Activated CD4-positive, alpha-beta T cell treated with anti-CD3 and anti-CD28 coated beads, Interleukin-2, amount 10 ng/mL, durations not matched to agents 24 days and 14 days (primary cell): Measurements from ENCODE around the gene KIAA0513. TPM values are rescaled to one million over a fixed set of nuclear protein-coding genes. Genes with fewer than 3 reads are reported as not detected.

Source experiments
- DNase-seq: peaks from one replicate; pipeline ENCODE4 v3.0.0; 2022
- H3K27ac Mint-ChIP-seq: one replicate; pipeline ENCODE4 v1.8.0; 2022; ENCODE audit warnings: mild to moderate bottlenecking, mixed read lengths
- H3K27me3 Mint-ChIP-seq: one replicate; pipeline ENCODE4 v1.8.0; 2022; ENCODE audit warnings: mixed read lengths
- H3K36me3 Mint-ChIP-seq: one replicate; pipeline ENCODE4 v1.8.0; 2022; ENCODE audit warnings: low read depth, mild to moderate bottlenecking, mixed read lengths
- H3K4me1 Mint-ChIP-seq: one replicate; pipeline ENCODE4 v1.8.0; 2021; ENCODE audit warnings: mixed read lengths
- H3K4me3 Mint-ChIP-seq: one replicate; pipeline ENCODE4 v1.8.0; 2022; ENCODE audit warnings: mild to moderate bottlenecking, moderate library complexity, mixed read lengths
- H3K9me3 Mint-ChIP-seq: one replicate; pipeline ENCODE4 v1.8.0; 2021; ENCODE audit warnings: mixed read lengths
- intact Hi-C: fragments of 100-400 bp; cut with micrococcal nuclease; formaldehyde crosslinking; loops from one replicate; pipeline ENCODE4 v1.15.1; 2023
- total RNA-seq: library from RNA; stranded (reverse); gene quantifications from 2 replicates; pipeline ENCODE4 v1.2.3, GENCODE V29; 2022

The KIAA0513 gene
- total RNA-seq, 1 donor from 2014 or later, result 12.1 TPM

GRCh38 chr16:85069171-85069570, 41.6 kb downstream of the KIAA0513 start:
- intact Hi-C loops, result no loop called here
- H3K36me3 Mint-ChIP-seq, result peaks cover 15% of the 10 kb centered on the region
- no peak overlapping the region for H3K4me3 Mint-ChIP-seq
- H3K9me3 Mint-ChIP-seq, result no peaks in the 10 kb centered on the region
- H3K4me1 Mint-ChIP-seq, result no peaks in the 10 kb centered on the region
- no peaks in the 10 kb centered on the region for H3K27me3 Mint-ChIP-seq
- no peak overlapping the region for H3K27ac Mint-ChIP-seq
- DNase-seq, result no peak

GRCh38 chr16:85072076-85072860, 44.7 kb downstream of the KIAA0513 start:
- Mint-ChIP-seq H3K4me1 (peaks cover 2% of the 10 kb centered on the region), H3K36me3 (peaks cover 18% of the 10 kb centered on the region), H3K4me3 (no peak overlapping the region), H3K27ac (no peak overlapping the region), H3K9me3 (no peaks in the 10 kb centered on the region), H3K27me3 (no peaks in the 10 kb centered on the region)
- DNase-seq, result no peak
- intact Hi-C loops, result no loop called here

GRCh38 chr16:85072947-85073346, 45.4 kb downstream of the KIAA0513 start:
- H3K36me3 Mint-ChIP-seq, result peaks cover 17% of the 10 kb centered on the region

GRCh38 chr16:85074225-85074914, 46.8 kb downstream of the KIAA0513 start:
- Mint-ChIP-seq H3K27ac (no peak overlapping the region), H3K9me3 (no peaks in the 10 kb centered on the region), H3K4me1 (peaks cover 2% of the 10 kb centered on the region), H3K4me3 (no peak overlapping the region), H3K36me3 (peaks cover 13% of the 10 kb centered on the region), H3K27me3 (no peaks in the 10 kb centered on the region)
- DNase-seq, result no peak
- intact Hi-C loops, result no loop called here

More at GRCh38 chr16:85072947-85073346, 45.4 kb downstream of the KIAA0513 start:
- Mint-ChIP-seq H3K9me3 (no peaks in the 10 kb centered on the region), H3K4me1 (peaks cover 2% of the 10 kb centered on the region), H3K4me3 (no peak overlapping the region), H3K27me3 (no peaks in the 10 kb centered on the region), H3K27ac (no peak overlapping the region)
- intact Hi-C loops, result no loop called here
- DNase-seq, result no peak

- Mint-ChIP-seq H3K36me3 (peaks cover 17% of the 10 kb centered on the region), H3K27ac (no peak overlapping the region), H3K4me1 (peaks cover 2% of the 10 kb centered on the region), H3K27me3 (no peaks in the 10 kb centered on the region), H3K4me3 (no peak overlapping the region), H3K9me3 (no peaks in the 10 kb centered on the region)
- intact Hi-C loops, result no loop called here
- DNase-seq, result no peak
Measured at GRCh38 chr16:85075236-85075924, 47.8 kb downstream of the KIAA0513 start.

GRCh38 chr16:85077039-85077438, 49.4 kb downstream of the KIAA0513 start:
- intact Hi-C loops, result no loop called here
- Mint-ChIP-seq H3K9me3 (no peaks in the 10 kb centered on the region), H3K27ac (no peak overlapping the region), H3K27me3 (no peaks in the 10 kb centered on the region), H3K36me3 (peaks cover 10% of the 10 kb centered on the region), H3K4me3 (no peak overlapping the region), H3K4me1 (peaks cover 2% of the 10 kb centered on the region)
- no peak for DNase-seq

GRCh38 chr16:85077576-85078125, 50.1 kb downstream of the KIAA0513 start:
- Mint-ChIP-seq H3K27me3 (no peaks in the 10 kb centered on the region), H3K4me3 (no peak overlapping the region), H3K27ac (no peak overlapping the region), H3K4me1 (peaks cover 2% of the 10 kb centered on the region), H3K36me3 (peaks cover 10% of the 10 kb centered on the region), H3K9me3 (no peaks in the 10 kb centered on the region)
- intact Hi-C loops, result no loop called here
- no peak for DNase-seq

- DNase-seq, result no peak
- no peak overlapping the region for H3K4me3 Mint-ChIP-seq
- no peaks in the 10 kb centered on the region for H3K27me3 Mint-ChIP-seq
- peaks cover 10% of the 10 kb centered on the region for H3K36me3 Mint-ChIP-seq
- H3K4me1 Mint-ChIP-seq, result peaks cover 2% of the 10 kb centered on the region
- H3K27ac Mint-ChIP-seq, result no peak overlapping the region
- H3K9me3 Mint-ChIP-seq, result no peaks in the 10 kb centered on the region
- intact Hi-C loops, result no loop called here
Measured at GRCh38 chr16:85078226-85078625, 50.6 kb downstream of the KIAA0513 start.

- Mint-ChIP-seq H3K27ac (no peak overlapping the region), H3K9me3 (no peaks in the 10 kb centered on the region), H3K4me3 (no peak overlapping the region), H3K4me1 (peaks cover 2% of the 10 kb centered on the region), H3K27me3 (no peaks in the 10 kb centered on the region), H3K36me3 (peaks cover 8% of the 10 kb centered on the region)
- intact Hi-C loops, result no loop called here
- DNase-seq, result no peak
Measured at GRCh38 chr16:85078952-85079351, 51.4 kb downstream of the KIAA0513 start.

GRCh38 chr16:85079785-85080570, 52.4 kb downstream of the KIAA0513 start:
- Mint-ChIP-seq H3K4me1 (no peaks in the 10 kb centered on the region), H3K9me3 (no peaks in the 10 kb centered on the region), H3K4me3 (no peak overlapping the region), H3K27me3 (no peaks in the 10 kb centered on the region), H3K36me3 (peaks cover 5% of the 10 kb centered on the region), H3K27ac (no peak overlapping the region)
- DNase-seq, result no peak
- intact Hi-C loops, result loop anchor here (10.0 kb wide), 1 partner anchor 325 kb away; no protein-coding TSS in a partner anchor

GRCh38 chr16:85081038-85081437, 53.4 kb downstream of the KIAA0513 start:
- H3K4me3 Mint-ChIP-seq, result no peak overlapping the region
- no peak for DNase-seq
- H3K27me3 Mint-ChIP-seq, result no peaks in the 10 kb centered on the region
- H3K4me1 Mint-ChIP-seq, result no peaks in the 10 kb centered on the region
- no peak overlapping the region for H3K27ac Mint-ChIP-seq
- no peaks in the 10 kb centered on the region for H3K9me3 Mint-ChIP-seq
- H3K36me3 Mint-ChIP-seq, result peaks cover 5% of the 10 kb centered on the region
- intact Hi-C loops, result loop anchor here (10.0 kb wide), 1 partner anchor 326 kb away; no protein-coding TSS in a partner anchor

GRCh38 chr16:85081765-85082164, 54.2 kb downstream of the KIAA0513 start:
- no peaks in the 10 kb centered on the region for H3K27me3 Mint-ChIP-seq
- no peak for DNase-seq
- H3K4me3 Mint-ChIP-seq, result no peak overlapping the region
- H3K27ac Mint-ChIP-seq, result no peak overlapping the region
- H3K4me1 Mint-ChIP-seq, result no peaks in the 10 kb centered on the region
- intact Hi-C loops, result loop anchor here (10.0 kb wide), 1 partner anchor 327 kb away; no protein-coding TSS in a partner anchor
- H3K9me3 Mint-ChIP-seq, result no peaks in the 10 kb centered on the region
- peaks cover 5% of the 10 kb centered on the region for H3K36me3 Mint-ChIP-seq
